ENCODE measurements around the gene TMEM131. TPM values are rescaled to one million over a fixed set of nuclear protein-coding genes. Genes with fewer than 3 reads are reported as not detected.

TMEM131 gene
- total and polyA plus RNA-seq, 3 donors from 2014 or later = 35.0 to 54.8 (median 49.6) TPM

- TF ChIP-seq CTCF (IDR thresholded peaks at IDR 0.05) = no peak
- TF ChIP-seq POLR2A (IDR thresholded peaks at IDR 0.05) = no peak
- Histone ChIP-seq H3K4me1 (peaks cover 6% of the 10 kb centered on the region), H3K9me3 (no peaks in the 10 kb centered on the region), H3K27ac (no peak overlapping the region), H3K4me3 (no peak overlapping the region), H3K36me3 (ENCODE audit: low read depth, missing control alignments) (no peaks in the 10 kb centered on the region), H3K27me3 (no peaks in the 10 kb centered on the region)
- no peak for DNase-seq
- WGBS, 2 donors = 88 to 91% methylated on average over 12 of the region's 12 CpGs
- intact Hi-C loops (cut with DNase I; ENCODE audit: low total_unique reads) = no loop called here
These were observed 240.9 kb downstream of the TMEM131 start for GRCh38 chr2:97754690-97755346.

GRCh38 chr2:97752342-97753334 lies 243.1 kb downstream of the TMEM131 start:
- H3K4me3 ChIP-seq = no peak overlapping the region
- intact Hi-C loops (cut with DNase I; ENCODE audit: low total_unique reads) = no loop called here
- no peaks in the 10 kb centered on the region for H3K9me3 ChIP-seq
- no peaks in the 10 kb centered on the region for H3K4me1 ChIP-seq
- TF ChIP-seq POLR2A (IDR thresholded peaks at IDR 0.05) (no peak), CTCF (IDR thresholded peaks at IDR 0.05) (no peak)
- no peaks in the 10 kb centered on the region for H3K27me3 ChIP-seq
- no peak for DNase-seq
- 95 to 96% methylated on average over 3 of the region's 3 CpGs for WGBS, 2 donors
- no peaks in the 10 kb centered on the region for H3K36me3 ChIP-seq (ENCODE audit: low read depth, missing control alignments)
- no peak overlapping the region for H3K27ac ChIP-seq

GRCh38 chr2:97751752-97752151 lies 244.0 kb downstream of the TMEM131 start:
- intact Hi-C loops (cut with DNase I; ENCODE audit: low total_unique reads) = no loop called here
- WGBS, 2 donors = 60 to 74% methylated on average over 3 of the region's 3 CpGs
- no peak for DNase-seq
- no peak for TF ChIP-seq CTCF (IDR thresholded peaks at IDR 0.05)
- TF ChIP-seq POLR2A (IDR thresholded peaks at IDR 0.05) = no peak
- Histone ChIP-seq H3K27me3 (no peaks in the 10 kb centered on the region), H3K36me3 (ENCODE audit: low read depth, missing control alignments) (no peaks in the 10 kb centered on the region), H3K27ac (no peak overlapping the region), H3K4me3 (no peak overlapping the region), H3K9me3 (no peaks in the 10 kb centered on the region), H3K4me1 (no peaks in the 10 kb centered on the region)

GRCh38 chr2:97750017-97750416 lies 245.7 kb downstream of the TMEM131 start:
- Histone ChIP-seq H3K4me3 (no peak overlapping the region), H3K9me3 (no peaks in the 10 kb centered on the region), H3K4me1 (no peaks in the 10 kb centered on the region), H3K27me3 (no peaks in the 10 kb centered on the region), H3K36me3 (ENCODE audit: low read depth, missing control alignments) (no peaks in the 10 kb centered on the region), H3K27ac (no peak overlapping the region)
- WGBS, 2 donors = 93 to 98% methylated on average over 3 to 4 of the region's 4 CpGs
- DNase-seq = no peak
- intact Hi-C loops (cut with DNase I; ENCODE audit: low total_unique reads) = no loop called here
- no peak for TF ChIP-seq CTCF (IDR thresholded peaks at IDR 0.05)
- TF ChIP-seq POLR2A (IDR thresholded peaks at IDR 0.05) = no peak

Measured in testis (tissue), 3 donors.